CD4-positive, alpha-beta T cell treated with Interleukin-2 at 100 ng/mL for 4 hours (primary cell): ENCODE results near the gene SMARCC1.

Source experiments
- DNase-seq: peaks from one replicate; pipeline ENCODE4 v3.0.0-alpha.2; 2020; ENCODE audit warnings: low spot score

The SMARCC1 gene

GRCh38 chr3:47542471-47543173, 239.1 kb downstream of the SMARCC1 start:
- no peak for DNase-seq

DNA sequence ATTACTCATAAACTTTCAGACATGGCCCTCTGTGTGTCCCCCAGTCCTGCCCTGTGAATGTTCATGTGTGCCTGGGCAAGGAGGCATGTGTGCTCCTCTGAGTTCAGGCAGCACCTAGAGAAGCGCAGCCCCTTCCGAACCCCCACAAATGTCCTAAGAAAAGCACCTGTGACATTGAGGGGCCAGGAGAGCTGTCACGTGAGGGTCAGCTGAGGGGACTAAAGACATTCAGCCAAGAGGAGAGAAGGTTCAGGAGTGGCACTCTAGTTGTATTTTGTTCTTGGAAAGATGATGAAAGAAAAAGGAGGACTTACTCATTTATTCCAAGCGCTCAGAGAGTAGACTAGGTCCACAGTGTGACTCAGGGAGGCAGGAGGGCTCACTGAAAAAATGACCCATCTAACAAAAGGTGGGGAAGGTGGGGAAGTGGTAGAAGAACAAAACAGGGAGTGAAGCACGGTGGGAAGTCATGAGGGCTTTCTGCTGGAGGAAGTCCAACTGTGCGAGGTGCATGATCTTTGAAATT, 240.0 kb downstream of the SMARCC1 start:
- DNase-seq: no peak

GRCh38 chr3:47540281-47540680, 241.4 kb downstream of the SMARCC1 start:
- no peak for DNase-seq

- DNase-seq: no peak
These were observed 244.7 kb downstream of the SMARCC1 start for GRCh38 chr3:47536967-47537366.

GRCh38 chr3:47536221-47536891, 245.3 kb downstream of the SMARCC1 start:
- DNase-seq: no peak
